Lung (tissue), 12 donors: ENCODE data around the gene PPM1B. TPM values are rescaled to one million over a fixed set of nuclear protein-coding genes. Genes with fewer than 3 reads are reported as not detected.

Source experiments
- ATAC-seq: fragments of 200-7000 bp; cut with Tn5 transposase; one replicate; pipeline ENCODE4 v1.9.1; 2020; ENCODE audit warnings: moderate number of reproducible peaks; ENCODE audit not compliant: insufficient read depth, low FRiP score
- DNase-seq, 3 donors: peaks; one replicate each; pipeline ENCODE4 v3.0.0-alpha.2; 2013 to 2017
- H3K27ac ChIP-seq, 2 donors: one replicate each; pipeline ENCODE4 v1.5.1; 2013; ENCODE audit warnings: mild to moderate bottlenecking in 2 of 2, moderate library complexity in 2 of 2, control low read depth in 1 of 2, inconsistent platforms in 1 of 2, low read depth in 1 of 2, low read length in 1 of 2
- H3K27me3 ChIP-seq, 3 donors: one replicate each; pipeline ENCODE4 v1.5.1; 2013; ENCODE audit warnings: low read length in 2 of 3; ENCODE audit not compliant: control insufficient read depth in 3 of 3, insufficient read depth in 3 of 3
- H3K36me3 ChIP-seq, 4 donors: one replicate each; pipeline ENCODE4 v1.5.1; 2013; ENCODE audit warnings: low read length in 4 of 4, mild to moderate bottlenecking in 1 of 4, moderate library complexity in 1 of 4; ENCODE audit not compliant: control insufficient read depth in 4 of 4, insufficient read depth in 4 of 4
- H3K4me1 ChIP-seq, 5 donors: one replicate each; pipeline ENCODE4 v1.5.1; 2013; ENCODE audit warnings: low read length in 5 of 5, mild to moderate bottlenecking in 2 of 5, moderate library complexity in 1 of 5; ENCODE audit not compliant: control insufficient read depth in 5 of 5, insufficient read depth in 5 of 5
- H3K4me3 ChIP-seq: one replicate; pipeline ENCODE4 v1.5.1; 2013; ENCODE audit warnings: mild to moderate bottlenecking, control low read depth, moderate library complexity
- H3K9ac ChIP-seq, 2 donors: one replicate each; pipeline ENCODE4 v1.5.1; 2013; ENCODE audit warnings: low read length in 2 of 2, control low read depth in 1 of 2; ENCODE audit not compliant: insufficient read depth in 1 of 2
- H3K9me3 ChIP-seq, 4 donors: one replicate each; pipeline ENCODE4 v1.5.1; 2013; ENCODE audit warnings: low read length in 3 of 4, mild to moderate bottlenecking in 1 of 4, moderate library complexity in 1 of 4; ENCODE audit not compliant: control insufficient read depth in 4 of 4, insufficient read depth in 3 of 4
- CTCF ChIP-seq: IDR thresholded peaks from 2 replicates; pipeline ENCODE4 v1.5.1; 2012; ENCODE audit warnings: mild to moderate bottlenecking; ENCODE audit errors: control extremely low read depth, extremely low read depth
- WGBS, 2 donors: extraction: QIAGEN DNeasy Blood & Tissue Kit; methylation state at CpG; one replicate each; pipeline ENCODE4 v1.1.7; 2013; 5-methylcytosine and 5-hydroxymethylcytosine counted together
- polyA plus RNA-seq, 2 donors: library from polyadenylated mRNA; stranded (reverse); fragments of 200-250 nt; gene quantifications; one replicate each; pipeline ENCODE4 v1.2.1, GENCODE V29; 2013
- total RNA-seq, 2 donors: library from RNA; depleted of rRNA in 1 of 2; stranded (reverse); fragments of >200 nt in 1 of 2; gene quantifications; one replicate each; pipeline ENCODE4 v1.2.1, GENCODE V29; 2014 to 2021
- donor health status: control.
- donor health status: control.
- donor health status: Bipolar disorder and iron deficiency.
- donor health status: healthy.
- donor health status: DM: yes; HTN: yes; CAD: no.

PPM1B gene
- total and polyA plus RNA-seq, 4 donors, result 18.2 to 66.2 (median 29.6) TPM

GRCh38 chr2:44148999-44149398, 19.7 kb upstream of the PPM1B start:
- Histone ChIP-seq H3K9ac (no peak overlapping the region), H3K4me1 (no peaks in the 10 kb centered on the region), H3K27ac (no peak overlapping the region), H3K9me3 (peaks cover 0 to 3% (median 0%) of the 10 kb centered on the region in 4 donors), H3K27me3 (no peaks in the 10 kb centered on the region), H3K36me3 (no peaks in the 10 kb centered on the region), H3K4me3 (no peak overlapping the region)
- WGBS, 2 donors, result 36 to 58% methylated on average over 1 of the region's 1 CpG
- no peak for DNase-seq
- no peak for TF ChIP-seq CTCF
- ATAC-seq, result no peak

DNA sequence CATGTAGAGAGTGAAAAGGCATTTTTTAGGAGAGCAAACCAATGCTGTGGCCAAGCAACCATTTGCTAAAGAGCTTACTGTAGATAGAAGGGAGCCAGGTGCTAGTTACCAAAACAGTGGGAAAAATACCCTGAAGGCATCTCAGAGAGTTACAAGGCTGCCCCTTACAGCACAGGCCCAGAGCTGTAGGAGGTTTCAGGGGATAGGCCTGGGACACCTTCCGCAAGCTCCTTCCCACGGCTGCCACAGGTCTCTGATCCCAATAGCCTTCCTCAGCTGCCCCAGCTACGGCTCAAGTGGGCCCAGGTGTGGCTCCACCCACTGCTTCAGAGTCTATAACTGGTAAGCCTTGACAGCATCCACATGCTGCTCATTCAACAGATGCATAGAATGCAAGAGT, 18.2 kb upstream of the PPM1B start:
- Histone ChIP-seq H3K4me3 (no peak overlapping the region), H3K9ac (no peak overlapping the region), H3K36me3 (no peaks in the 10 kb centered on the region), H3K27ac (no peak overlapping the region), H3K4me1 (no peaks in the 10 kb centered on the region), H3K27me3 (no peaks in the 10 kb centered on the region), H3K9me3 (peaks cover 0 to 3% (median 0%) of the 10 kb centered on the region in 4 donors)
- no peak for ATAC-seq
- WGBS, 2 donors, result 83 to 85% methylated on average over 3 of the region's 3 CpGs
- no peak for DNase-seq
- TF ChIP-seq CTCF, result no peak

GRCh38 chr2:44152865-44153669, 15.6 kb upstream of the PPM1B start:
- 97 to 98% methylated on average over 8 of the region's 8 CpGs for WGBS, 2 donors
- Histone ChIP-seq H3K4me3 (no peak overlapping the region), H3K27me3 (no peaks in the 10 kb centered on the region), H3K4me1 (no peaks in the 10 kb centered on the region), H3K27ac (no peak overlapping the region), H3K36me3 (no peaks in the 10 kb centered on the region), H3K9ac (no peak overlapping the region), H3K9me3 (peaks cover 0 to 3% (median 0%) of the 10 kb centered on the region in 4 donors)
- ATAC-seq (no peak), DNase-seq (no peak)
- no peak for TF ChIP-seq CTCF
